WTC11 (cell line): ENCODE results near the gene RNF167. TPM values are rescaled to one million over a fixed set of nuclear protein-coding genes. Genes with fewer than 3 reads are reported as not detected.

Source experiments
- ATAC-seq: fragments of 200-7000 bp; cut with Tn5 transposase; 2 replicates; pipeline ENCODE4 v1.10.0; 2021; ENCODE audit warnings: mild to moderate bottlenecking, moderate library complexity
- CTCF ChIA-PET: fragments of 300-600 bp; sonication (Branson Sonifier 250); formaldehyde crosslinking; loops from one replicate; lab custom pipeline; 2021; ENCODE audit warnings: antibody characterized with exemption; lab: Charles Lee
- POLR2A ChIA-PET: fragments of 350-600 bp; sonication (Branson Sonifier 250); formaldehyde crosslinking; loops from one replicate; lab custom pipeline; 2021; ENCODE audit warnings: antibody characterized with exemption; lab: Charles Lee
- DNase-seq: peaks from one replicate; pipeline ENCODE4 v3.0.0; 2021; ENCODE audit warnings: low spot score
- H3K27ac Mint-ChIP-seq: 2 replicates; pipeline ENCODE4 v1.8.0; 2021; ENCODE audit warnings: mixed read lengths
- H3K27me3 Mint-ChIP-seq: 2 replicates; pipeline ENCODE4 v1.8.0; 2021; ENCODE audit warnings: low read depth, mild to moderate bottlenecking, moderate library complexity, mixed read lengths
- H3K36me3 Mint-ChIP-seq: 2 replicates; pipeline ENCODE4 v1.8.0; 2021; ENCODE audit warnings: mixed read lengths
- H3K4me1 Mint-ChIP-seq: 2 replicates; pipeline ENCODE4 v1.8.0; 2022; ENCODE audit warnings: mixed read lengths
- H3K4me3 Mint-ChIP-seq: 2 replicates; pipeline ENCODE4 v1.8.0; 2021; ENCODE audit warnings: mild to moderate bottlenecking, moderate library complexity, mixed read lengths
- H3K9me3 Mint-ChIP-seq: 2 replicates; pipeline ENCODE4 v1.8.0; 2021; ENCODE audit warnings: mixed read lengths
- AFF4 ChIP-seq: sonication (generic); formaldehyde crosslinking; IDR thresholded peaks from 2 replicates; pipeline ENCODE4 v1.8.1; 2023; ENCODE audit warnings: mild to moderate bottlenecking, missing genetic modification reagents, borderline replicate concordance
- CREB1 ChIP-seq: sonication (generic); formaldehyde crosslinking; IDR thresholded peaks from 2 replicates; pipeline ENCODE4 v1.8.0; 2023; ENCODE audit warnings: mild to moderate bottlenecking, missing genetic modification reagents
- CTCF ChIP-seq: fragments of 200-600 bp; IDR thresholded peaks from 2 replicates; pipeline ENCODE4 v1.8.0; 2022; ENCODE audit warnings: antibody characterized with exemption
- FOXJ3 ChIP-seq: sonication (generic); formaldehyde crosslinking; IDR thresholded peaks from 2 replicates; pipeline ENCODE4 v1.9.0; 2021; ENCODE audit warnings: missing genetic modification reagents, mild to moderate bottlenecking, borderline replicate concordance
- JUN ChIP-seq: sonication (generic); formaldehyde crosslinking; IDR thresholded peaks from 2 replicates; pipeline ENCODE4 v1.8.0; 2023; ENCODE audit warnings: mild to moderate bottlenecking, missing genetic modification reagents
- MLX ChIP-seq: sonication (generic); formaldehyde crosslinking; IDR thresholded peaks from 2 replicates; pipeline ENCODE4 v1.8.1; 2023; ENCODE audit warnings: mild to moderate bottlenecking, missing genetic modification reagents, moderate library complexity
- PREB ChIP-seq: sonication (generic); formaldehyde crosslinking; IDR thresholded peaks from 2 replicates; pipeline ENCODE4 v1.8.1; 2022; ENCODE audit warnings: mild to moderate bottlenecking, missing genetic modification reagents, moderate library complexity, borderline replicate concordance
- PRRX2 ChIP-seq: fragments of 250-450 bp; sonication (Bioruptor Pico); IDR thresholded peaks from 2 replicates; pipeline ENCODE4 v1.8.0; 2021; ENCODE audit warnings: mild to moderate bottlenecking
- SOX15 ChIP-seq: fragments of 250-450 bp; sonication (Bioruptor Pico); IDR thresholded peaks from 2 replicates; pipeline ENCODE4 v1.9.0; 2021; ENCODE audit warnings: mild to moderate bottlenecking
- TP53 ChIP-seq: sonication (generic); formaldehyde crosslinking; IDR thresholded peaks from 2 replicates; pipeline ENCODE4 v1.8.1; 2023; ENCODE audit warnings: mild to moderate bottlenecking, missing genetic modification reagents
- ZNF317 ChIP-seq: sonication (generic); formaldehyde crosslinking; IDR thresholded peaks from 2 replicates; pipeline ENCODE4 v1.8.1; 2023; ENCODE audit warnings: low read depth, mild to moderate bottlenecking, moderate library complexity, missing genetic modification reagents, borderline replicate concordance
- ZNF512 ChIP-seq: sonication (generic); formaldehyde crosslinking; IDR thresholded peaks from 2 replicates; pipeline ENCODE4 v1.8.1; 2022; ENCODE audit warnings: missing genetic modification reagents, borderline replicate concordance
- total RNA-seq: library from RNA; stranded (reverse); gene quantifications from 3 replicates; pipeline ENCODE4 v1.2.3, GENCODE V29; 2021
- TF ChIP-seq, protein P1 (sequence below): sonication (generic); formaldehyde crosslinking; conservative IDR thresholded peaks from 2 replicates; pipeline ENCODE4 v1.8.1; 2022; ENCODE audit warnings: mild to moderate bottlenecking, missing genetic modification reagents
- TF ChIP-seq, protein P2 (sequence below): sonication (generic); formaldehyde crosslinking; IDR thresholded peaks from 2 replicates; pipeline ENCODE4 v1.8.1; 2022; ENCODE audit warnings: low read depth, mild to moderate bottlenecking, moderate library complexity, missing genetic modification reagents, borderline replicate concordance
- TF ChIP-seq, protein P3 (sequence below): fragments of 250-450 bp; sonication (Bioruptor Pico); IDR thresholded peaks from 2 replicates; pipeline ENCODE4 v1.8.0; 2021; ENCODE audit warnings: mild to moderate bottlenecking
- TF ChIP-seq, protein P4 (sequence below): sonication (generic); formaldehyde crosslinking; IDR thresholded peaks from 2 replicates; pipeline ENCODE4 v1.8.0; 2022; ENCODE audit warnings: mild to moderate bottlenecking, missing genetic modification reagents

Gene RNF167
- total RNA-seq, 1 experiment from 2014 or later = 143 TPM

DNA sequence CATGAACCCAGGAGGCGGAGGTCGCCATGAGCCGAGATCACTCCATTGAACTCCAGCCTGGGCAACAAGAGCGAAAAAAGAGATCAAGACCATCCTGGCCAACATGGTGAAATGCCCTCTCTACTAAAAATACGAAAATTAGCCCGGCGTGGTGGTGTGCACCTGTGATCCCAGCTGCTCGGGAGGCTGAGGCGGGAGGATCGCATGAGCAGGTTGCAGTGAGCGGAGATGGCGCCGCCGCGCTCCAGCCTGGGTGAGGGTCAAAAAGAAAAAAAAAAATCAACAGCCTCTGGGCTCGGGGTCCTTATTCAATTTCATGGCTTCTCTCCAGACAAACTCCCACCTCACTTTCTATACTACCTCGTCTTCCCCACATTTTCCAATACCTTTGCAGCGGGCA lies 11.2 kb upstream of the RNF167 start (continued):
- TF ChIP-seq CTCF (no peak), SOX15 (CRISPR knock-in tag) (no peak), TP53 (no peak)
- TF ChIP-seq, protein P1, sequence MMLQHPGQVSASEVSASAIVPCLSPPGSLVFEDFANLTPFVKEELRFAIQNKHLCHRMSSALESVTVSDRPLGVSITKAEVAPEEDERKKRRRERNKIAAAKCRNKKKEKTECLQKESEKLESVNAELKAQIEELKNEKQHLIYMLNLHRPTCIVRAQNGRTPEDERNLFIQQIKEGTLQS = no peak
- TF ChIP-seq, all 79 proteins: peak for 0

- Mint-ChIP-seq H3K36me3 (0 out of 2 replicates have a peak, but pooled peaks cover 8% of the 10 kb centered on the region), H3K27ac (no peak within 1 kb of the TSS), H3K27me3 (no peaks in the 10 kb centered on the region)
- no peak for ATAC-seq
- CTCF ChIA-PET = interaction anchor here (3.3 kb wide), 1 partner anchor 23 kb away, joined by 39 read pairs; no protein-coding TSS in a partner anchor
- DNase-seq = no peak
- TF ChIP-seq FOXJ3 (CRISPR knock-in tag) = no peak
- TF ChIP-seq, all 79 proteins: peak for 0
- H3K4me1 Mint-ChIP-seq = peaks cover 9% of the 10 kb centered on the region
- no peak within 1 kb of the TSS for H3K4me3 Mint-ChIP-seq
- H3K9me3 Mint-ChIP-seq = no peaks in the 10 kb centered on the region
- POLR2A ChIA-PET = interaction anchor here (1.0 kb wide), 2 partner anchors 8 to 22 kb away, joined by 3 to 4 read pairs; partner anchors contain the start of gene RNF167
Measured at GRCh38 chr17:4931963-4932362, 8.1 kb upstream of the RNF167 start, which contains the start of gene GP1BA. Gene GP1BA (plus strand): TSS chr17:4932277. CDS start chr17:4932605, 328 bp downstream.

DNA sequence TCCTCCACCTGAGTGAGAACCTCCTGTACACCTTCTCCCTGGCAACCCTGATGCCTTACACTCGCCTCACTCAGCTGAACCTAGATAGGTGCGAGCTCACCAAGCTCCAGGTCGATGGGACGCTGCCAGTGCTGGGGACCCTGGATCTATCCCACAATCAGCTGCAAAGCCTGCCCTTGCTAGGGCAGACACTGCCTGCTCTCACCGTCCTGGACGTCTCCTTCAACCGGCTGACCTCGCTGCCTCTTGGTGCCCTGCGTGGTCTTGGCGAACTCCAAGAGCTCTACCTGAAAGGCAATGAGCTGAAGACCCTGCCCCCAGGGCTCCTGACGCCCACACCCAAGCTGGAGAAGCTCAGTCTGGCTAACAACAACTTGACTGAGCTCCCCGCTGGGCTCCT lies 7.3 kb upstream of the RNF167 start:
- peaks cover 13% of the 10 kb centered on the region for H3K36me3 Mint-ChIP-seq
- peaks cover 9% of the 10 kb centered on the region for H3K4me1 Mint-ChIP-seq
- DNase-seq (no peak), ATAC-seq (no peak)
- H3K4me3 Mint-ChIP-seq = no peak overlapping the region
- no peak overlapping the region for H3K27ac Mint-ChIP-seq
- ChIA-PET CTCF (interaction anchor here (0.9 to 3.3 kb wide), 2 partner anchors 13 to 24 kb away, joined by 4 to 39 read pairs; no protein-coding TSS in a partner anchor), POLR2A (interaction anchor here (1.0 kb wide), 1 partner anchor 23 kb away, joined by 4 read pairs; no protein-coding TSS in a partner anchor)
- no peaks in the 10 kb centered on the region for H3K27me3 Mint-ChIP-seq
- TF ChIP-seq PRRX2 (CRISPR knock-in tag) = no peak
- TF ChIP-seq ZNF317 (CRISPR knock-in tag) = no peak
- TF ChIP-seq CREB1 (CRISPR knock-in tag) = no peak
- TF ChIP-seq, protein P2, sequence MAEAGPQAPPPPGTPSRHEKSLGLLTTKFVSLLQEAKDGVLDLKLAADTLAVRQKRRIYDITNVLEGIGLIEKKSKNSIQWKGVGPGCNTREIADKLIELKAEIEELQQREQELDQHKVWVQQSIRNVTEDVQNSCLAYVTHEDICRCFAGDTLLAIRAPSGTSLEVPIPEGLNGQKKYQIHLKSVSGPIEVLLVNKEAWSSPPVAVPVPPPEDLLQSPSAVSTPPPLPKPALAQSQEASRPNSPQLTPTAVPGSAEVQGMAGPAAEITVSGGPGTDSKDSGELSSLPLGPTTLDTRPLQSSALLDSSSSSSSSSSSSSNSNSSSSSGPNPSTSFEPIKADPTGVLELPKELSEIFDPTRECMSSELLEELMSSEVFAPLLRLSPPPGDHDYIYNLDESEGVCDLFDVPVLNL = no peak
- no peaks in the 10 kb centered on the region for H3K9me3 Mint-ChIP-seq

DNA sequence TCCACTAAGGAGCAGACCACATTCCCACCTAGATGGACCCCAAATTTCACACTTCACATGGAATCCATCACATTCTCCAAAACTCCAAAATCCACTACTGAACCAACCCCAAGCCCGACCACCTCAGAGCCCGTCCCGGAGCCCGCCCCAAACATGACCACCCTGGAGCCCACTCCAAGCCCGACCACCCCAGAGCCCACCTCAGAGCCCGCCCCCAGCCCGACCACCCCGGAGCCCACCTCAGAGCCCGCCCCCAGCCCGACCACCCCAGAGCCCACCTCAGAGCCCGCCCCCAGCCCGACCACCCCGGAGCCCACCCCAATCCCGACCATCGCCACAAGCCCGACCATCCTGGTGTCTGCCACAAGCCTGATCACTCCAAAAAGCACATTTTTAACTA lies 6.4 kb upstream of the RNF167 start:
- Mint-ChIP-seq H3K9me3 (no peaks in the 10 kb centered on the region), H3K36me3 (peaks cover 22% of the 10 kb centered on the region), H3K4me3 (no peak overlapping the region), H3K4me1 (peaks cover 13% of the 10 kb centered on the region), H3K27me3 (no peaks in the 10 kb centered on the region), H3K27ac (no peak overlapping the region)
- no peak for DNase-seq
- ATAC-seq = no peak
- ChIA-PET POLR2A (no interaction called here), CTCF (interaction anchor here (0.5 to 3.3 kb wide), 10 partner anchors 10 to 129 kb away, joined by 3 to 39 read pairs (median 5); partner anchors contain the start of genes CAMTA2, CHRNE and SPAG7)
- TF ChIP-seq MLX (CRISPR knock-in tag) (no peak), PREB (CRISPR knock-in tag) (no peak), AFF4 (CRISPR knock-in tag) (no peak), ZNF512 (CRISPR knock-in tag) (no peak), JUN (CRISPR knock-in tag) (no peak)
- TF ChIP-seq, protein P3, sequence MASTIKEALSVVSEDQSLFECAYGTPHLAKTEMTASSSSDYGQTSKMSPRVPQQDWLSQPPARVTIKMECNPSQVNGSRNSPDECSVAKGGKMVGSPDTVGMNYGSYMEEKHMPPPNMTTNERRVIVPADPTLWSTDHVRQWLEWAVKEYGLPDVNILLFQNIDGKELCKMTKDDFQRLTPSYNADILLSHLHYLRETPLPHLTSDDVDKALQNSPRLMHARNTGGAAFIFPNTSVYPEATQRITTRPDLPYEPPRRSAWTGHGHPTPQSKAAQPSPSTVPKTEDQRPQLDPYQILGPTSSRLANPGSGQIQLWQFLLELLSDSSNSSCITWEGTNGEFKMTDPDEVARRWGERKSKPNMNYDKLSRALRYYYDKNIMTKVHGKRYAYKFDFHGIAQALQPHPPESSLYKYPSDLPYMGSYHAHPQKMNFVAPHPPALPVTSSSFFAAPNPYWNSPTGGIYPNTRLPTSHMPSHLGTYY (CRISPR knock-in tag) = no peak
- TF ChIP-seq, protein P4, sequence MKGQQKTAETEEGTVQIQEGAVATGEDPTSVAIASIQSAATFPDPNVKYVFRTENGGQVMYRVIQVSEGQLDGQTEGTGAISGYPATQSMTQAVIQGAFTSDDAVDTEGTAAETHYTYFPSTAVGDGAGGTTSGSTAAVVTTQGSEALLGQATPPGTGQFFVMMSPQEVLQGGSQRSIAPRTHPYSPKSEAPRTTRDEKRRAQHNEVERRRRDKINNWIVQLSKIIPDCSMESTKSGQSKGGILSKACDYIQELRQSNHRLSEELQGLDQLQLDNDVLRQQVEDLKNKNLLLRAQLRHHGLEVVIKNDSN = no peak
